Endothelial cell (in vitro differentiated cells): ENCODE measurements around the gene TMEM229B. TPM values are rescaled to one million over a fixed set of nuclear protein-coding genes. Genes with fewer than 3 reads are reported as not detected.

ENCODE experiments used
- DNase-seq: peaks from one replicate; pipeline ENCODE4 v3.0.0; 2021; ENCODE audit warnings: low spot score
- H3K27ac Mint-ChIP-seq: one replicate; pipeline ENCODE4 v1.8.0; 2021; ENCODE audit warnings: mixed read lengths, inconsistent platforms; ENCODE audit not compliant: unreplicated experiment
- H3K27me3 Mint-ChIP-seq: one replicate; pipeline ENCODE4 v1.8.0; 2021; ENCODE audit warnings: mild to moderate bottlenecking, moderate library complexity, mixed read lengths, inconsistent platforms; ENCODE audit not compliant: unreplicated experiment
- H3K36me3 Mint-ChIP-seq: one replicate; pipeline ENCODE4 v1.8.0; 2021; ENCODE audit warnings: mild to moderate bottlenecking, low read depth, mixed read lengths, inconsistent platforms; ENCODE audit not compliant: unreplicated experiment
- H3K4me1 Mint-ChIP-seq: one replicate; pipeline ENCODE4 v1.8.0; 2021; ENCODE audit warnings: mild to moderate bottlenecking, mixed read lengths, inconsistent platforms; ENCODE audit not compliant: unreplicated experiment
- H3K4me3 Mint-ChIP-seq: one replicate; pipeline ENCODE4 v1.8.0; 2021; ENCODE audit warnings: mild to moderate bottlenecking, mixed read lengths, inconsistent platforms; ENCODE audit not compliant: unreplicated experiment
- H3K9me3 Mint-ChIP-seq: one replicate; pipeline ENCODE4 v1.8.0; 2021; ENCODE audit warnings: mixed read lengths, inconsistent platforms; ENCODE audit not compliant: unreplicated experiment
- total RNA-seq: library from RNA; stranded (reverse); fragmentation: NEBNext Ultra II Directional; extraction: Animal tissue kit (Norgen Biotek cat#: 25700); gene quantifications from one replicate; pipeline ENCODE4 v1.2.1, GENCODE V29; 2021; ENCODE audit not compliant: unreplicated experiment
- TF ChIP-seq, protein P1 (sequence below): fragments of 200-600 bp; sonication (generic); IDR thresholded peaks from one replicate; pipeline ENCODE4 v1.5.0; 2021; ENCODE audit warnings: antibody characterized with exemption; ENCODE audit not compliant: unreplicated experiment

The TMEM229B gene
- total RNA-seq, 1 donor from 2014 or later, result 0.08 TPM

- DNase-seq, result no peak
- Mint-ChIP-seq H3K36me3 (no peaks in the 10 kb centered on the region), H3K4me3 (no peak overlapping the region), H3K4me1 (no peaks in the 10 kb centered on the region), H3K27ac (no peak overlapping the region), H3K27me3 (peaks cover 1% of the 10 kb centered on the region), H3K9me3 (no peaks in the 10 kb centered on the region)
- TF ChIP-seq, protein P1, sequence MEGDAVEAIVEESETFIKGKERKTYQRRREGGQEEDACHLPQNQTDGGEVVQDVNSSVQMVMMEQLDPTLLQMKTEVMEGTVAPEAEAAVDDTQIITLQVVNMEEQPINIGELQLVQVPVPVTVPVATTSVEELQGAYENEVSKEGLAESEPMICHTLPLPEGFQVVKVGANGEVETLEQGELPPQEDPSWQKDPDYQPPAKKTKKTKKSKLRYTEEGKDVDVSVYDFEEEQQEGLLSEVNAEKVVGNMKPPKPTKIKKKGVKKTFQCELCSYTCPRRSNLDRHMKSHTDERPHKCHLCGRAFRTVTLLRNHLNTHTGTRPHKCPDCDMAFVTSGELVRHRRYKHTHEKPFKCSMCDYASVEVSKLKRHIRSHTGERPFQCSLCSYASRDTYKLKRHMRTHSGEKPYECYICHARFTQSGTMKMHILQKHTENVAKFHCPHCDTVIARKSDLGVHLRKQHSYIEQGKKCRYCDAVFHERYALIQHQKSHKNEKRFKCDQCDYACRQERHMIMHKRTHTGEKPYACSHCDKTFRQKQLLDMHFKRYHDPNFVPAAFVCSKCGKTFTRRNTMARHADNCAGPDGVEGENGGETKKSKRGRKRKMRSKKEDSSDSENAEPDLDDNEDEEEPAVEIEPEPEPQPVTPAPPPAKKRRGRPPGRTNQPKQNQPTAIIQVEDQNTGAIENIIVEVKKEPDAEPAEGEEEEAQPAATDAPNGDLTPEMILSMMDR, result no peak
Measured at GRCh38 chr14:67527756-67528155, 39.2 kb upstream of the TMEM229B start.

GRCh38 chr14:67526676-67527459, 38.3 kb upstream of the TMEM229B start:
- Mint-ChIP-seq H3K27ac (no peak overlapping the region), H3K27me3 (peaks cover 1% of the 10 kb centered on the region)

GRCh38 chr14:67526181-67526580, 37.7 kb upstream of the TMEM229B start:
- DNase-seq, result no peak
- H3K36me3 Mint-ChIP-seq, result no peaks in the 10 kb centered on the region
- no peak overlapping the region for H3K27ac Mint-ChIP-seq
- no peak overlapping the region for H3K4me3 Mint-ChIP-seq
- H3K27me3 Mint-ChIP-seq, result peaks cover 1% of the 10 kb centered on the region
- H3K9me3 Mint-ChIP-seq, result no peaks in the 10 kb centered on the region
- H3K4me1 Mint-ChIP-seq, result no peaks in the 10 kb centered on the region
- TF ChIP-seq, protein P1, result no peak

More at GRCh38 chr14:67526676-67527459, 38.3 kb upstream of the TMEM229B start:
- Mint-ChIP-seq H3K9me3 (no peaks in the 10 kb centered on the region), H3K4me3 (no peak overlapping the region), H3K4me1 (no peaks in the 10 kb centered on the region), H3K36me3 (no peaks in the 10 kb centered on the region)
- TF ChIP-seq, protein P1, result peak; percentile 42
- peak; percentile 42 for DNase-seq

GRCh38 chr14:67525389-67525788, 36.9 kb upstream of the TMEM229B start:
- no peaks in the 10 kb centered on the region for H3K4me1 Mint-ChIP-seq
- no peak overlapping the region for H3K27ac Mint-ChIP-seq
- DNase-seq, result no peak
- H3K27me3 Mint-ChIP-seq, result peaks cover 1% of the 10 kb centered on the region
- H3K36me3 Mint-ChIP-seq, result no peaks in the 10 kb centered on the region
- TF ChIP-seq, protein P1, result no peak
- no peak overlapping the region for H3K4me3 Mint-ChIP-seq
- no peaks in the 10 kb centered on the region for H3K9me3 Mint-ChIP-seq

GRCh38 chr14:67524634-67524963, 36.1 kb upstream of the TMEM229B start:
- peaks cover 4% of the 10 kb centered on the region for H3K27me3 Mint-ChIP-seq
- H3K9me3 Mint-ChIP-seq, result no peaks in the 10 kb centered on the region
- no peak overlapping the region for H3K27ac Mint-ChIP-seq
- no peak for DNase-seq
- H3K4me1 Mint-ChIP-seq, result no peaks in the 10 kb centered on the region
- TF ChIP-seq, protein P1, result no peak
- H3K36me3 Mint-ChIP-seq, result no peaks in the 10 kb centered on the region
- H3K4me3 Mint-ChIP-seq, result no peak overlapping the region
